Right ventricle myocardium inferior (tissue), 1 donor: ENCODE measurements around the gene SEMA4A. TPM values are rescaled to one million over a fixed set of nuclear protein-coding genes. Genes with fewer than 3 reads are reported as not detected.
"Not testable (repeated sequence)": the region's sequence is repeated elsewhere in the genome, so short reads cannot be mapped to it uniquely, and the experiment has no call there.

ENCODE experiments used
- ATAC-seq: fragments of 200-7000 bp; cut with Tn5 transposase; one replicate; pipeline ENCODE4 v1.9.1; 2020; ENCODE audit warnings: mild to moderate bottlenecking, moderate library complexity
- DNase-seq: peaks from one replicate; pipeline ENCODE4 v3.0.0; 2021; ENCODE audit errors: missing footprints
- intact Hi-C: fragments of 100-400 bp; cut with DNase I; formaldehyde crosslinking; loops from one replicate; pipeline ENCODE4 v1.11.0; 2022
- total RNA-seq: library from RNA; stranded (reverse); fragmentation: NEBNext Ultra II Directional; extraction: Animal tissue kit (Norgen Biotek cat#: 25700); gene quantifications from one replicate; pipeline ENCODE4 v1.2.1, GENCODE V29; 2021
- donor health status: DM: no; HTN: yes; CAD: no; lungs with severe emphysema.

Gene SEMA4A
- total RNA-seq, 1 donor from 2014 or later = 2.2 TPM

GRCh38 chr1:156176610-156177210, 23.3 kb downstream of the SEMA4A start:
- DNase-seq (no peak), ATAC-seq (no peak)
- intact Hi-C loops = no loop called here

GRCh38 chr1:156177919-156178654, 24.7 kb downstream of the SEMA4A start:
- intact Hi-C loops = no loop called here
- DNase-seq (no peak), ATAC-seq (no peak)

GRCh38 chr1:156180471-156180870, 27.1 kb downstream of the SEMA4A start:
- ATAC-seq (no peak), DNase-seq (no peak)
- intact Hi-C loops = no loop called here

GRCh38 chr1:156181391-156181924, 28.1 kb downstream of the SEMA4A start:
- intact Hi-C loops, DNase-seq, ATAC-seq: not testable (repeated sequence)

GRCh38 chr1:156182010-156182779, 28.8 kb downstream of the SEMA4A start:
- ATAC-seq, DNase-seq, intact Hi-C loops: not testable (repeated sequence)

GRCh38 chr1:156186347-156187177, 33.2 kb downstream of the SEMA4A start:
- ATAC-seq, intact Hi-C loops, DNase-seq: not testable (repeated sequence)

- intact Hi-C loops, ATAC-seq, DNase-seq: not testable (repeated sequence)
These were observed 36.9 kb downstream of the SEMA4A start for GRCh38 chr1:156190265-156190664.

- no peak for DNase-seq
- intact Hi-C loops = no loop called here
These were observed 38.0 kb downstream of the SEMA4A start for GRCh38 chr1:156191292-156191964.

GRCh38 chr1:156193208-156193487, 39.8 kb downstream of the SEMA4A start:
- DNase-seq (no peak), ATAC-seq (no peak)
- intact Hi-C loops = no loop called here

More at GRCh38 chr1:156191292-156191964, 38.0 kb downstream of the SEMA4A start:
- ATAC-seq = no peak

GRCh38 chr1:156193488-156194299, 40.3 kb downstream of the SEMA4A start, which contains the start of gene SLC25A44:
TSS of gene SLC25A44 (plus strand) at chr1:156194104. CDS start at chr1:156199848, 5,744 bp downstream.
- ATAC-seq = peak; percentile 99
- DNase-seq = peak; percentile 96
- intact Hi-C loops = no loop called here

- DNase-seq (no peak), ATAC-seq (no peak)
- intact Hi-C loops = no loop called here
These were observed 40.9 kb downstream of the SEMA4A start for GRCh38 chr1:156194300-156194652.

GRCh38 chr1:156195853-156196252, 42.5 kb downstream of the SEMA4A start:
- DNase-seq = no peak
- no peak for ATAC-seq
- intact Hi-C loops = no loop called here

- intact Hi-C loops = no loop called here
- ATAC-seq (no peak), DNase-seq (no peak)
These were observed 43.1 kb downstream of the SEMA4A start for GRCh38 chr1:156196445-156196844.

GRCh38 chr1:156198831-156199349, 45.5 kb downstream of the SEMA4A start:
- no peak for DNase-seq
- ATAC-seq = no peak
- intact Hi-C loops = no loop called here

- intact Hi-C loops = no loop called here
- ATAC-seq (no peak), DNase-seq (no peak)
These were observed 46.7 kb downstream of the SEMA4A start for GRCh38 chr1:156200044-156200443.

- intact Hi-C loops = no loop called here
- ATAC-seq = peak; percentile 51
- DNase-seq = no peak
These were observed 49.9 kb downstream of the SEMA4A start for GRCh38 chr1:156203331-156203730.

- ATAC-seq = no peak
- intact Hi-C loops = no loop called here
These were observed 51.3 kb downstream of the SEMA4A start for GRCh38 chr1:156204686-156205085.

More at GRCh38 chr1:156204686-156205085, 51.3 kb downstream of the SEMA4A start:
- no peak for DNase-seq
